ENCODE results near the gene SACM1L. TPM values are rescaled to one million over a fixed set of nuclear protein-coding genes. Genes with fewer than 3 reads are reported as not detected.

The SACM1L gene
- total and polyA plus RNA-seq, 2 of the 13 experiments (the other 11 are each of a cell fraction or from before 2014, with no cell fraction given): 15.1 to 27.8 TPM

DNA sequence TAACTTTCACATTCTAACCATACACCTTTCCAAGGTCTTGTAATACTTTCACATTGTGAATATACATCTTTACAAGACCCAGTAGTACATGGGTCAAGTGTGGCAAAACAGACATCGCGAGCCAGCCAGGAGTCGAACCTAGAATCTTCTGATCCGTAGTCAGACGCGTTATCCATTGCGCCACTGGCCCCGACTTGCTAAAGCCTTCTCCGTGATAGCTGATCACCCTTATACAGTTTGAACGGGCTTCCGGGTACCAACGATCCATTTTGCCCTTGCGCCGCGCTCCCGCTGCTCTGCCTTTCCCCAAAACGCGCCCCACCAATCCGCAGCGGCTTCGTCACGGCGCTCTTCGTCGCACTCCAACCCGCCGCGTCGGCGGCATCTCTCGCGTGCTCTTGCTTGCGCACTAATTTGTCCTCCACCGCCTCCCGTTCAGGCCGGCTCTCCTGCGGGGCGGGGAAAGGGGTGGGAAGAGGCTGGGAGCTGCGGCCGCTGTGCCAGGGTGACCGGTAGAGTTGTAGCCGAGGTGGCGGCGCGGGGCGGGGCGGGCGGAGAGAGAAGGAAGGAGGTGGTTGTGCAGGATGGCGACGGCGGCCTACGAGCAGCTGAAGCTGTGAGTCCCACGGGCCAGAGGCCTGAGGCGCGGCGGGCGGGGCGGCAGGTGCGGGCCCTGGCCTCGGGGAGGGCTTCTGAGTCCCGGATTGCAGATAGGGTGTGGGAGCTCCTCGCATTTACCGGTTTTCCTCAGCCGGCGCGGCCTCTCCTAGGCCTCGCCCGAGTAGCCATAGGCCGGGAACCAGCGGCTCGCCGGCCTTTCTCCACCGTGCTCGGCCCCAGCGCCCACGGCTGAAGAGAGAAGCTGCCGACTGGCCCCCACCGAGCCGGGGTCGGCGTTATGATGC lies at the start of gene SACM1L (continued):
- TF ChIP-seq, protein P1, sequence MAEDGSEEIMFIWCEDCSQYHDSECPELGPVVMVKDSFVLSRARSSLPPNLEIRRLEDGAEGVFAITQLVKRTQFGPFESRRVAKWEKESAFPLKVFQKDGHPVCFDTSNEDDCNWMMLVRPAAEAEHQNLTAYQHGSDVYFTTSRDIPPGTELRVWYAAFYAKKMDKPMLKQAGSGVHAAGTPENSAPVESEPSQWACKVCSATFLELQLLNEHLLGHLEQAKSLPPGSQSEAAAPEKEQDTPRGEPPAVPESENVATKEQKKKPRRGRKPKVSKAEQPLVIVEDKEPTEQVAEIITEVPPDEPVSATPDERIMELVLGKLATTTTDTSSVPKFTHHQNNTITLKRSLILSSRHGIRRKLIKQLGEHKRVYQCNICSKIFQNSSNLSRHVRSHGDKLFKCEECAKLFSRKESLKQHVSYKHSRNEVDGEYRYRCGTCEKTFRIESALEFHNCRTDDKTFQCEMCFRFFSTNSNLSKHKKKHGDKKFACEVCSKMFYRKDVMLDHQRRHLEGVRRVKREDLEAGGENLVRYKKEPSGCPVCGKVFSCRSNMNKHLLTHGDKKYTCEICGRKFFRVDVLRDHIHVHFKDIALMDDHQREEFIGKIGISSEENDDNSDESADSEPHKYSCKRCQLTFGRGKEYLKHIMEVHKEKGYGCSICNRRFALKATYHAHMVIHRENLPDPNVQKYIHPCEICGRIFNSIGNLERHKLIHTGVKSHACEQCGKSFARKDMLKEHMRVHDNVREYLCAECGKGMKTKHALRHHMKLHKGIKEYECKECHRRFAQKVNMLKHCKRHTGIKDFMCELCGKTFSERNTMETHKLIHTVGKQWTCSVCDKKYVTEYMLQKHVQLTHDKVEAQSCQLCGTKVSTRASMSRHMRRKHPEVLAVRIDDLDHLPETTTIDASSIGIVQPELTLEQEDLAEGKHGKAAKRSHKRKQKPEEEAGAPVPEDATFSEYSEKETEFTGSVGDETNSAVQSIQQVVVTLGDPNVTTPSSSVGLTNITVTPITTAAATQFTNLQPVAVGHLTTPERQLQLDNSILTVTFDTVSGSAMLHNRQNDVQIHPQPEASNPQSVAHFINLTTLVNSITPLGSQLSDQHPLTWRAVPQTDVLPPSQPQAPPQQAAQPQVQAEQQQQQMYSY (CRISPR knock-in tag; IDR thresholded peaks at IDR 0.05): peak; percentile 72; the same call in 1 of the 2 replicates
- TF ChIP-seq ZNF7 (CRISPR knock-in tag; IDR thresholded peaks at IDR 0.05): no peak
- no peak for TF ChIP-seq PCBP1 (IDR thresholded peaks at IDR 0.05; ENCODE audit: borderline replicate concordance, low read depth, low read length)
- TF ChIP-seq, protein P2, sequence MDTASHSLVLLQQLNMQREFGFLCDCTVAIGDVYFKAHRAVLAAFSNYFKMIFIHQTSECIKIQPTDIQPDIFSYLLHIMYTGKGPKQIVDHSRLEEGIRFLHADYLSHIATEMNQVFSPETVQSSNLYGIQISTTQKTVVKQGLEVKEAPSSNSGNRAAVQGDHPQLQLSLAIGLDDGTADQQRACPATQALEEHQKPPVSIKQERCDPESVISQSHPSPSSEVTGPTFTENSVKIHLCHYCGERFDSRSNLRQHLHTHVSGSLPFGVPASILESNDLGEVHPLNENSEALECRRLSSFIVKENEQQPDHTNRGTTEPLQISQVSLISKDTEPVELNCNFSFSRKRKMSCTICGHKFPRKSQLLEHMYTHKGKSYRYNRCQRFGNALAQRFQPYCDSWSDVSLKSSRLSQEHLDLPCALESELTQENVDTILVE (CRISPR knock-in tag; IDR thresholded peaks at IDR 0.05): peak; percentile 93
- no peak for TF ChIP-seq MAFF (IDR thresholded peaks at IDR 0.05; ENCODE audit: low read depth, low read length)
- 0 out of 2 replicates have a peak, but pooled peaks have one; percentile 52 for TF ChIP-seq ZBTB8A (CRISPR knock-in tag; IDR thresholded peaks at IDR 0.05; ENCODE audit: borderline replicate concordance, low read depth)
- TF ChIP-seq ZMYM3 (CRISPR knock-in tag; IDR thresholded peaks at IDR 0.05): peak; percentile 82
- no peak for TF ChIP-seq ZSCAN25 (CRISPR knock-in tag; IDR thresholded peaks at IDR 0.05)
- peak; percentile 61; the same call in 1 of the 2 replicates for TF ChIP-seq ZNF335 (CRISPR knock-in tag; IDR thresholded peaks at IDR 0.05)
- TF ChIP-seq CHD2 (IDR thresholded peaks at IDR 0.05; ENCODE audit: low read depth, low read length): peak; percentile 87
- TF ChIP-seq, protein P3, sequence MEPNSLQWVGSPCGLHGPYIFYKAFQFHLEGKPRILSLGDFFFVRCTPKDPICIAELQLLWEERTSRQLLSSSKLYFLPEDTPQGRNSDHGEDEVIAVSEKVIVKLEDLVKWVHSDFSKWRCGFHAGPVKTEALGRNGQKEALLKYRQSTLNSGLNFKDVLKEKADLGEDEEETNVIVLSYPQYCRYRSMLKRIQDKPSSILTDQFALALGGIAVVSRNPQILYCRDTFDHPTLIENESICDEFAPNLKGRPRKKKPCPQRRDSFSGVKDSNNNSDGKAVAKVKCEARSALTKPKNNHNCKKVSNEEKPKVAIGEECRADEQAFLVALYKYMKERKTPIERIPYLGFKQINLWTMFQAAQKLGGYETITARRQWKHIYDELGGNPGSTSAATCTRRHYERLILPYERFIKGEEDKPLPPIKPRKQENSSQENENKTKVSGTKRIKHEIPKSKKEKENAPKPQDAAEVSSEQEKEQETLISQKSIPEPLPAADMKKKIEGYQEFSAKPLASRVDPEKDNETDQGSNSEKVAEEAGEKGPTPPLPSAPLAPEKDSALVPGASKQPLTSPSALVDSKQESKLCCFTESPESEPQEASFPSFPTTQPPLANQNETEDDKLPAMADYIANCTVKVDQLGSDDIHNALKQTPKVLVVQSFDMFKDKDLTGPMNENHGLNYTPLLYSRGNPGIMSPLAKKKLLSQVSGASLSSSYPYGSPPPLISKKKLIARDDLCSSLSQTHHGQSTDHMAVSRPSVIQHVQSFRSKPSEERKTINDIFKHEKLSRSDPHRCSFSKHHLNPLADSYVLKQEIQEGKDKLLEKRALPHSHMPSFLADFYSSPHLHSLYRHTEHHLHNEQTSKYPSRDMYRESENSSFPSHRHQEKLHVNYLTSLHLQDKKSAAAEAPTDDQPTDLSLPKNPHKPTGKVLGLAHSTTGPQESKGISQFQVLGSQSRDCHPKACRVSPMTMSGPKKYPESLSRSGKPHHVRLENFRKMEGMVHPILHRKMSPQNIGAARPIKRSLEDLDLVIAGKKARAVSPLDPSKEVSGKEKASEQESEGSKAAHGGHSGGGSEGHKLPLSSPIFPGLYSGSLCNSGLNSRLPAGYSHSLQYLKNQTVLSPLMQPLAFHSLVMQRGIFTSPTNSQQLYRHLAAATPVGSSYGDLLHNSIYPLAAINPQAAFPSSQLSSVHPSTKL (CRISPR knock-in tag; IDR thresholded peaks at IDR 0.05): peak; percentile 70
- TF ChIP-seq ATM (IDR thresholded peaks at IDR 0.05; ENCODE audit: borderline replicate concordance): no peak
- TF ChIP-seq SIX4 (CRISPR knock-in tag; IDR thresholded peaks at IDR 0.05): no peak
- TF ChIP-seq POLR2AphosphoS5 (IDR thresholded peaks at IDR 0.05; ENCODE audit: low read depth, low read length): peak; percentile 76
- no peak for TF ChIP-seq RARG (CRISPR knock-in tag; IDR thresholded peaks at IDR 0.05; ENCODE audit: low read depth)
- TF ChIP-seq ZNF577 (CRISPR knock-in tag; IDR thresholded peaks at IDR 0.05; ENCODE audit: borderline replicate concordance, low read depth): no peak
- peak; percentile 73; the same call in 1 of the 2 replicates for TF ChIP-seq TBX3 (IDR thresholded peaks at IDR 0.05; ENCODE audit: borderline replicate concordance)
- TF ChIP-seq ZNF383 (CRISPR knock-in tag; IDR thresholded peaks at IDR 0.05; ENCODE audit: borderline replicate concordance): no peak
- no peak for TF ChIP-seq ZFP36L2 (CRISPR knock-in tag; IDR thresholded peaks at IDR 0.05)
